ENCODE data around the gene C6orf89. TPM values are rescaled to one million over a fixed set of nuclear protein-coding genes. Genes with fewer than 3 reads are reported as not detected.

C6orf89 gene
- total RNA-seq, 1 donor, result 58.2 TPM

DNA sequence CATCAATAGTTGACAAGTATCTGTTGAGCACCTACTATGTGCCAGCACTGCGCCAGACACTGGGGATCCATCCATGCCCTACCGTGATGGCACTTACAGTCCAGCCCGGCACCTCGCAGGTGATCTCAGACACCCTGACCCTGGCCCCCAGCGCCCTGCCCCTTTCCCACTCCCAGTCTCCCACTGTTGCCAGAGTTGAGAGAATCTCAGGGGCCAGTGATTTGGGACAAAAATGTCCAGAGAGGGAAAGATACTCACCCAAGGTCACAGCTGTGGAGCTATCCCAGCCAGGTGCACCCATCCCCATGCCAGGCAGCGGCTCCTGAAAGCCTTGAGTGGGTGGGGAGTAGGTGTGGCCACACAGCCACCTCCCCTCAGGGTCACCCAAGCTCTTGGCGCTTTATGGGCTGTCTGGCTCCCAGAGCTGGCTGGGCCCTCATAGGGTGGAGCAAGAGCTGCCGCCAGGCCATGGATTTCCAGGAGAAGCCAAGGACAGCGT, 72.1 kb downstream of the C6orf89 start:
- DNase-seq (ENCODE audit: low read depth), result no peak
- H3K4me3 ChIP-seq (ENCODE audit: low read depth, low read length), result no peak overlapping the region
- TF ChIP-seq, protein P1, sequence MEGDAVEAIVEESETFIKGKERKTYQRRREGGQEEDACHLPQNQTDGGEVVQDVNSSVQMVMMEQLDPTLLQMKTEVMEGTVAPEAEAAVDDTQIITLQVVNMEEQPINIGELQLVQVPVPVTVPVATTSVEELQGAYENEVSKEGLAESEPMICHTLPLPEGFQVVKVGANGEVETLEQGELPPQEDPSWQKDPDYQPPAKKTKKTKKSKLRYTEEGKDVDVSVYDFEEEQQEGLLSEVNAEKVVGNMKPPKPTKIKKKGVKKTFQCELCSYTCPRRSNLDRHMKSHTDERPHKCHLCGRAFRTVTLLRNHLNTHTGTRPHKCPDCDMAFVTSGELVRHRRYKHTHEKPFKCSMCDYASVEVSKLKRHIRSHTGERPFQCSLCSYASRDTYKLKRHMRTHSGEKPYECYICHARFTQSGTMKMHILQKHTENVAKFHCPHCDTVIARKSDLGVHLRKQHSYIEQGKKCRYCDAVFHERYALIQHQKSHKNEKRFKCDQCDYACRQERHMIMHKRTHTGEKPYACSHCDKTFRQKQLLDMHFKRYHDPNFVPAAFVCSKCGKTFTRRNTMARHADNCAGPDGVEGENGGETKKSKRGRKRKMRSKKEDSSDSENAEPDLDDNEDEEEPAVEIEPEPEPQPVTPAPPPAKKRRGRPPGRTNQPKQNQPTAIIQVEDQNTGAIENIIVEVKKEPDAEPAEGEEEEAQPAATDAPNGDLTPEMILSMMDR (IDR thresholded peaks at IDR 0.05; ENCODE audit: insufficient read depth, low read length), result no peak

DNA sequence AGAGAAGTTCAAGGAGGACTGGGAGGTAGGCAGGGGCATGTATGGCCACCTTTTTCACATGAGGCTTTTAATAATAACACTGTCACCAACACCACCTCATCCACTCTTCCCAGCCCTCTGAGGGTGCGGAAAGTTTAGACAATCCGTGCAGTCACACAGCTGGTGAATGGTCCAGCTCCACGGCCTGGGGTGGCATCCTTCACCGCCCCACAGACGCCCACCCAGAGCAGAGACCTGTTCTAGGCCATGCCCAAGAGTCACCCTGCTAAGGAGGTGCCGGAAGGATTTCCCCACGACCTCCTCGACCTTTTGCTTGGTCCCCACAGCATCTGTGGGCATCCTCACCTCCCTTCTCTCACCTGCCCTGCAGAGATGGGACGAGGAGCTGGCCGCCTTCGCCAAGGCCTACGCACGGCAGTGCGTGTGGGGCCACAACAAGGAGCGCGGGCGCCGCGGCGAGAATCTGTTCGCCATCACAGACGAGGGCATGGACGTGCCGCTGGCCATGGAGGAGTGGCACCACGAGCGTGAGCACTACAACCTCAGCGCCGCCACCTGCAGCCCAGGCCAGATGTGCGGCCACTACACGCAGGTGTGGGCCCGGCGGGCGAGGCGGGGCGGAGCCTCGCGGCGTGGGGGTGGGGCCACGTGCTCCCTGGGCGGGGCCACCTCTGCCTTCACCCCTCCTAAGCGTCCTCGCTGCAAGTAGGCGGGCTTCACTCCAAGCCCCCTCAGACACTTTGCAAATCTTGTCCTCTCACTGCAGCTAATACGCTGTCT, 73.2 kb downstream of the C6orf89 start:
- H3K4me3 ChIP-seq (ENCODE audit: low read depth, low read length), result no peak overlapping the region
- DNase-seq (ENCODE audit: low read depth), result no peak
- TF ChIP-seq, protein P1 (IDR thresholded peaks at IDR 0.05; ENCODE audit: insufficient read depth, low read length), result no peak

DNA sequence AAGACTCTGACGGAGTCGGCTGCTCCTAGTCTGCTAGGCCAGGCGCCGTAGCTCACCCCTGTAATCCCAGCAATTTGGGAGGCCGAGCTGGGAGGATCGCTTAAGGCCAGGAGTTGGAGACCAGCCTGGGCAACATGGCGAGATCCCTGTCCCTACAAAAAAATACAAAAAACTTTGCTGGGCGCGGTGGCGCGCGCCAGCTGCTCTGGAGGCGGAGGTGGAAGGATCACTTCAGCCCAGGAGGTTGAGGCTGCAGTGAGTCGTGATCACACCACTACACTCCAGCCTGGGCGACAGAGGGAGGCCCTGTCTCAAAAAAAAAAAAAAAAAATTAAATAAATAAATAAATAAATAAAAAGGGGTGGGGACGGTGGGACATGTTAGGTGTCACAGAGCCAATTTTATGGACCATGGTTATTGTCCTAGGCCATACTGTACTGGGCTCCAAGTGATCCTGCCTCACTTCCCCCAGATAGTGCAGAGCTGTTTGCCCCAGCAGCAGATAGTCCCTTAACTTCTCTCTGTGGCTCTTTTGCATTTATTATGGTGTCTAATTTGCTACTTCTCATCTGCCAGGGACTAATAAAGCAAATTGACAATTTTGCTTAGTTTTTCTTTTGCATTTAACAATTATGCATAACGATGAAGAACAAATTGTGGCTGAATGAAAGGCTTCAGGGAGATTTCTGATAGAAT, 74.0 kb downstream of the C6orf89 start:
- no peak for DNase-seq (ENCODE audit: low read depth)
- no peak overlapping the region for H3K4me3 ChIP-seq (ENCODE audit: low read depth, low read length)
- TF ChIP-seq, protein P1 (IDR thresholded peaks at IDR 0.05; ENCODE audit: insufficient read depth, low read length), result no peak

GRCh38 chr6:36961441-36962435, 76.0 kb downstream of the C6orf89 start:
- DNase-seq (ENCODE audit: low read depth), result no peak
- TF ChIP-seq, protein P1 (IDR thresholded peaks at IDR 0.05; ENCODE audit: insufficient read depth, low read length), result no peak
- no peak overlapping the region for H3K4me3 ChIP-seq (ENCODE audit: low read depth, low read length)

- TF ChIP-seq, protein P1 (IDR thresholded peaks at IDR 0.05; ENCODE audit: insufficient read depth, low read length), result no peak
- H3K4me3 ChIP-seq (ENCODE audit: low read depth, low read length), result no peak overlapping the region
- DNase-seq (ENCODE audit: low read depth), result peak; percentile 39
Measured at GRCh38 chr6:36962874-36963273, 77.1 kb downstream of the C6orf89 start.

Measured in fibroblast of the aortic adventitia (primary cell).